Lower leg skin (tissue), 4 donors: ENCODE measurements around the gene CDC20B. TPM values are rescaled to one million over a fixed set of nuclear protein-coding genes. Genes with fewer than 3 reads are reported as not detected.
"Not testable (repeated sequence)": the region's sequence is repeated elsewhere in the genome, so short reads cannot be mapped to it uniquely, and the experiment has no call there.

Experiments used
- DNase-seq, 2 donors: peaks; one replicate each; pipeline ENCODE4 v3.0.0-alpha.2; 2019; ENCODE audit warnings: low spot score in 2 of 2
- H3K4me3 ChIP-seq: fragments of 200-600 bp; sonication (generic); 2 replicates; pipeline ENCODE4 v1.5.1; 2017; ENCODE audit warnings: mild to moderate bottlenecking, low read depth; ENCODE audit not compliant: poor library complexity, severe bottlenecking
- CTCF ChIP-seq, 3 donors: fragments of 450-650 bp; IDR thresholded peaks; one replicate each; pipeline ENCODE4 v1.5.1; 2016; ENCODE audit warnings: antibody characterized with exemption in 3 of 3, mild to moderate bottlenecking in 3 of 3, moderate library complexity in 2 of 3
- POLR2A ChIP-seq, 2 donors: fragments of 450-650 bp; IDR thresholded peaks; one replicate each; pipeline ENCODE4 v1.6.1; 2016 to 2017; ENCODE audit warnings: antibody characterized with exemption in 2 of 2, mild to moderate bottlenecking in 1 of 2, moderate library complexity in 1 of 2
- WGBS, 2 donors: methylation state at CpG; one replicate each; pipeline ENCODE4 v1.1.5; 2018; 5-methylcytosine and 5-hydroxymethylcytosine counted together
- intact Hi-C: fragments of 100-400 bp; cut with DNase I; formaldehyde crosslinking; loops from one replicate; pipeline ENCODE4 v1.15.0; 2023; ENCODE audit warnings: low total_unique reads
- total RNA-seq, 4 donors: library from RNA; depleted of rRNA; stranded (reverse); fragments of >200 nt; gene quantifications; one replicate each; pipeline ENCODE4 v1.1.0, GENCODE V29; 2016

CDC20B gene
- total RNA-seq, 4 donors from 2014 or later: not detected

- intact Hi-C loops: no loop called here
These were observed 68.8 kb downstream of the CDC20B start for GRCh38 chr5:55104036-55104772.

GRCh38 chr5:55102348-55102747 lies 70.6 kb downstream of the CDC20B start, which contains the start of gene GZMA:
Gene GZMA (plus strand): TSS chr5:55102646. CDS start chr5:55102683, 37 bp downstream.
- no peak for DNase-seq
- no peak within 1 kb of the TSS for H3K4me3 ChIP-seq
- 41 to 44% methylated on average over 3 of the region's 3 CpGs for WGBS, 2 donors
- intact Hi-C loops: no loop called here
- no peak for TF ChIP-seq POLR2A (IDR thresholded peaks at IDR 0.05)
- TF ChIP-seq CTCF (IDR thresholded peaks at IDR 0.05): no peak

More at GRCh38 chr5:55104036-55104772, 68.8 kb downstream of the CDC20B start:
- no peak overlapping the region for H3K4me3 ChIP-seq
- no peak for DNase-seq
- no peak for TF ChIP-seq CTCF (IDR thresholded peaks at IDR 0.05)
- TF ChIP-seq POLR2A (IDR thresholded peaks at IDR 0.05): no peak
- WGBS, 2 donors: 65 to 72% methylated on average over 2 of the region's 2 CpGs

- intact Hi-C loops: no loop called here
- DNase-seq: no peak
- no peak for TF ChIP-seq CTCF (IDR thresholded peaks at IDR 0.05)
- TF ChIP-seq POLR2A (IDR thresholded peaks at IDR 0.05): no peak
- WGBS, 2 donors: 61 to 69% methylated on average over 5 of the region's 5 CpGs
- no peak overlapping the region for H3K4me3 ChIP-seq
These were observed 71.3 kb downstream of the CDC20B start for GRCh38 chr5:55101556-55102276.

GRCh38 chr5:55101148-55101547 lies 71.8 kb downstream of the CDC20B start:
- intact Hi-C loops, DNase-seq: not testable (repeated sequence)

GRCh38 chr5:55096861-55097260 lies 76.1 kb downstream of the CDC20B start:
- TF ChIP-seq POLR2A (IDR thresholded peaks at IDR 0.05) (no peak), CTCF (IDR thresholded peaks at IDR 0.05) (no peak)
- no peak overlapping the region for H3K4me3 ChIP-seq
- no peak for DNase-seq
- intact Hi-C loops: no loop called here
- 79 to 83% methylated on average over 6 of the region's 6 CpGs for WGBS, 2 donors

More at GRCh38 chr5:55101148-55101547, 71.8 kb downstream of the CDC20B start:
- H3K4me3 ChIP-seq: not testable (repeated sequence)

- intact Hi-C loops: no loop called here
- no peak for DNase-seq
- 71 to 87% methylated on average over 3 of the region's 3 CpGs for WGBS, 2 donors
- no peak for TF ChIP-seq CTCF (IDR thresholded peaks at IDR 0.05)
- TF ChIP-seq POLR2A (IDR thresholded peaks at IDR 0.05): no peak
- no peak overlapping the region for H3K4me3 ChIP-seq
These were observed 76.8 kb downstream of the CDC20B start for GRCh38 chr5:55096182-55096581.

- H3K4me3 ChIP-seq, intact Hi-C loops, DNase-seq: not testable (repeated sequence)
- 80 to 88% methylated on average over 5 to 6 of the region's 6 CpGs for WGBS, 2 donors
These were observed 82.0 kb downstream of the CDC20B start for GRCh38 chr5:55091011-55091410.

- 83 to 93% methylated on average over 2 of the region's 2 CpGs for WGBS, 2 donors
These were observed 83.7 kb downstream of the CDC20B start for GRCh38 chr5:55089301-55089700.

More at GRCh38 chr5:55089301-55089700, 83.7 kb downstream of the CDC20B start:
- DNase-seq, H3K4me3 ChIP-seq, intact Hi-C loops: not testable (repeated sequence)
